Stimulated activated naive B cell treated with anti-CD40 and anti-IgM and Interleukin-4, amounts not matched to agents 10 μg/mL and 1 μg/mL and 100 μg/mL, for 72 hours (primary cell): ENCODE data around the gene TIMM10.

Experiments used
- ATAC-seq, 2 donors: fragments of 150-1000 bp; cut with Tn5 transposase; replicated peaks; 2 replicates each; pipeline ENCODE4 v1.10.0; 2021; ENCODE audit warnings: moderate library complexity in 1 of 2
- DNase-seq: peaks from one replicate; pipeline ENCODE4 v3.0.0; 2021
- H3K27ac Mint-ChIP-seq: one replicate; pipeline ENCODE4 v1.8.0; 2022; ENCODE audit warnings: mild to moderate bottlenecking, mixed read lengths
- H3K27me3 Mint-ChIP-seq, 2 donors: one replicate each; pipeline ENCODE4 v1.8.0; 2022; ENCODE audit warnings: mixed read lengths in 2 of 2
- H3K36me3 Mint-ChIP-seq, 2 donors: one replicate each; pipeline ENCODE4 v1.8.0; 2022; ENCODE audit warnings: mixed read lengths in 2 of 2, mild to moderate bottlenecking in 1 of 2
- H3K4me1 Mint-ChIP-seq, 2 donors: one replicate each; pipeline ENCODE4 v1.8.0; 2022; ENCODE audit warnings: mixed read lengths in 2 of 2, mild to moderate bottlenecking in 1 of 2
- H3K4me3 Mint-ChIP-seq, 2 donors: one replicate each; pipeline ENCODE4 v1.8.0; 2022; ENCODE audit warnings: mild to moderate bottlenecking in 2 of 2, mixed read lengths in 2 of 2, moderate library complexity in 1 of 2
- H3K9me3 Mint-ChIP-seq, 2 donors: one replicate each; pipeline ENCODE4 v1.8.0; 2022; ENCODE audit warnings: mixed read lengths in 2 of 2, mild to moderate bottlenecking in 1 of 2

TIMM10 gene

GRCh38 chr11:57490456-57491248 is 39.9 kb downstream of the TIMM10 start:
- H3K27ac Mint-ChIP-seq, result no peak overlapping the region
- ATAC-seq, result no peak
- no peak overlapping the region for H3K4me3 Mint-ChIP-seq
- no peaks in the 10 kb centered on the region for H3K9me3 Mint-ChIP-seq
- H3K4me1 Mint-ChIP-seq, result peaks cover 3 to 5% of the 10 kb centered on the region in 2 donors
- no peak for DNase-seq
- no peaks in the 10 kb centered on the region for H3K27me3 Mint-ChIP-seq
- peaks cover 7 to 15% of the 10 kb centered on the region in 2 donors for H3K36me3 Mint-ChIP-seq

- Mint-ChIP-seq H3K4me3 (no peak overlapping the region), H3K36me3 (peaks cover 8 to 17% of the 10 kb centered on the region in 2 donors), H3K4me1 (peaks cover 13 to 23% of the 10 kb centered on the region in 2 donors), H3K27me3 (no peaks in the 10 kb centered on the region), H3K27ac (no peak overlapping the region), H3K9me3 (no peaks in the 10 kb centered on the region)
- ATAC-seq (no peak), DNase-seq (no peak)
Measured at GRCh38 chr11:57487920-57488659, 42.5 kb downstream of the TIMM10 start.

GRCh38 chr11:57487021-57487778 is 43.4 kb downstream of the TIMM10 start:
- DNase-seq, result no peak
- H3K27me3 Mint-ChIP-seq, result peaks cover 0 to under 1% of the 10 kb centered on the region in 2 donors
- ATAC-seq, result no peak
- peaks cover 15 to 32% of the 10 kb centered on the region in 2 donors for H3K4me1 Mint-ChIP-seq
- no peak overlapping the region for H3K4me3 Mint-ChIP-seq
- H3K9me3 Mint-ChIP-seq, result no peaks in the 10 kb centered on the region
- H3K36me3 Mint-ChIP-seq, result peaks cover 8 to 17% of the 10 kb centered on the region in 2 donors
- no peak overlapping the region for H3K27ac Mint-ChIP-seq

GRCh38 chr11:57485217-57485990 is 45.1 kb downstream of the TIMM10 start:
- Mint-ChIP-seq H3K4me3 (no peak overlapping the region), H3K27ac (peak overlapping the region; percentile 52), H3K27me3 (peaks cover 9 to 10% of the 10 kb centered on the region in 2 donors), H3K36me3 (peaks cover 4 to 14% of the 10 kb centered on the region in 2 donors), H3K9me3 (no peaks in the 10 kb centered on the region), H3K4me1 (peaks cover 18 to 41% of the 10 kb centered on the region in 2 donors)
- DNase-seq, result no peak
- no peak for ATAC-seq

GRCh38 chr11:57484141-57484710 is 46.3 kb downstream of the TIMM10 start:
- DNase-seq (peak; percentile 45), ATAC-seq (peak; percentile 79)
- Mint-ChIP-seq H3K36me3 (peaks cover 4 to 14% of the 10 kb centered on the region in 2 donors), H3K9me3 (no peaks in the 10 kb centered on the region), H3K4me1 (peaks cover 26 to 51% of the 10 kb centered on the region in 2 donors), H3K27me3 (peaks cover 9 to 15% of the 10 kb centered on the region in 2 donors), H3K27ac (no peak overlapping the region), H3K4me3 (peak overlapping the region; percentile 8 to 34)

- DNase-seq (no peak), ATAC-seq (no peak)
- H3K36me3 Mint-ChIP-seq, result peaks cover 4 to 10% of the 10 kb centered on the region in 2 donors
- H3K4me1 Mint-ChIP-seq, result peaks cover 26 to 51% of the 10 kb centered on the region in 2 donors
- H3K27me3 Mint-ChIP-seq, result peaks cover 9 to 15% of the 10 kb centered on the region in 2 donors
- H3K27ac Mint-ChIP-seq, result no peak overlapping the region
- H3K4me3 Mint-ChIP-seq, result peak overlapping the region; percentile 77 to 82
- H3K9me3 Mint-ChIP-seq, result no peaks in the 10 kb centered on the region
Measured at GRCh38 chr11:57483562-57483918, 47.0 kb downstream of the TIMM10 start.

GRCh38 chr11:57482782-57483561 is 47.6 kb downstream of the TIMM10 start:
- H3K9me3 Mint-ChIP-seq, result no peaks in the 10 kb centered on the region
- H3K4me1 Mint-ChIP-seq, result peaks cover 26 to 55% of the 10 kb centered on the region in 2 donors
- H3K27me3 Mint-ChIP-seq, result peaks cover 13 to 18% of the 10 kb centered on the region in 2 donors
- no peak overlapping the region for H3K27ac Mint-ChIP-seq
- peak overlapping the region; percentile 77 to 82 for H3K4me3 Mint-ChIP-seq
- DNase-seq (peak; percentile 58), ATAC-seq (peak; percentile 60 to 72)
- peaks cover 2 to 7% of the 10 kb centered on the region in 2 donors for H3K36me3 Mint-ChIP-seq

GRCh38 chr11:57481915-57482781 is 48.4 kb downstream of the TIMM10 start:
- DNase-seq (no peak), ATAC-seq (no peak)
- H3K4me3 Mint-ChIP-seq, result peak overlapping the region; percentile 36 to 82
- peaks cover 21% of the 10 kb centered on the region in 2 donors for H3K27me3 Mint-ChIP-seq
- H3K36me3 Mint-ChIP-seq, result peaks cover 2 to 3% of the 10 kb centered on the region in 2 donors
- peak overlapping the region; percentile 7 for H3K27ac Mint-ChIP-seq
- peaks cover 28 to 58% of the 10 kb centered on the region in 2 donors for H3K4me1 Mint-ChIP-seq
- no peaks in the 10 kb centered on the region for H3K9me3 Mint-ChIP-seq

- Mint-ChIP-seq H3K27me3 (peaks cover 21 to 25% of the 10 kb centered on the region in 2 donors), H3K4me1 (peaks cover 32 to 66% of the 10 kb centered on the region in 2 donors), H3K9me3 (no peaks in the 10 kb centered on the region), H3K27ac (peak overlapping the region; percentile 7), H3K4me3 (no peak overlapping the region), H3K36me3 (peaks cover 2 to 3% of the 10 kb centered on the region in 2 donors)
- ATAC-seq (no peak), DNase-seq (no peak)
Measured at GRCh38 chr11:57481315-57481714, 49.2 kb downstream of the TIMM10 start.

GRCh38 chr11:57480409-57481137 is 50.0 kb downstream of the TIMM10 start:
- H3K4me3 Mint-ChIP-seq, result no peak overlapping the region
- H3K27ac Mint-ChIP-seq, result no peak overlapping the region
- no peaks in the 10 kb centered on the region for H3K9me3 Mint-ChIP-seq
- peaks cover under 1 to 2% of the 10 kb centered on the region in 2 donors for H3K36me3 Mint-ChIP-seq
- peaks cover 36 to 70% of the 10 kb centered on the region in 2 donors for H3K4me1 Mint-ChIP-seq
- H3K27me3 Mint-ChIP-seq, result peaks cover 21 to 32% of the 10 kb centered on the region in 2 donors
- peak; percentile 41 to 49 for ATAC-seq
- peak; percentile 58 for DNase-seq

GRCh38 chr11:57479911-57480310 is 50.6 kb downstream of the TIMM10 start:
- no peak overlapping the region for H3K4me3 Mint-ChIP-seq
- H3K4me1 Mint-ChIP-seq, result peaks cover 35 to 70% of the 10 kb centered on the region in 2 donors
- peak in 1 of 2 donors; percentile 14 for ATAC-seq
- H3K27me3 Mint-ChIP-seq, result peaks cover 21 to 32% of the 10 kb centered on the region in 2 donors
- no peak overlapping the region for H3K27ac Mint-ChIP-seq
- no peak for DNase-seq
- no peaks in the 10 kb centered on the region for H3K9me3 Mint-ChIP-seq
- peaks cover 0 to under 1% of the 10 kb centered on the region in 2 donors for H3K36me3 Mint-ChIP-seq
